Left lung (tissue), 10 donors: Measurements from ENCODE around the gene MDGA2. TPM values are rescaled to one million over a fixed set of nuclear protein-coding genes. Genes with fewer than 3 reads are reported as not detected.
"Not testable (repeated sequence)": the region's sequence is repeated elsewhere in the genome, so short reads cannot be mapped to it uniquely, and the experiment has no call there.

ENCODE experiments used
- ATAC-seq: fragments of 200-7000 bp; cut with Tn5 transposase; one replicate; pipeline ENCODE4 v1.9.1; 2020; ENCODE audit warnings: moderate library complexity
- DNase-seq, 4 donors: peaks; one replicate each; pipeline ENCODE4 v3.0.0-alpha.2; 2013 to 2020
- H3K27ac ChIP-seq, 2 donors: fragments of 200-600 bp; sonication (generic) in 1 of 2; one replicate each; pipeline versions ENCODE4 v1.5.0 to v1.8.0; 2020 to 2021
- H3K27me3 ChIP-seq, 2 donors: fragments of 200-600 bp; sonication (generic) in 1 of 2; one replicate each; pipeline versions ENCODE4 v1.5.0 to v1.8.0; 2020 to 2021
- H3K36me3 ChIP-seq, 2 donors: fragments of 200-600 bp; sonication (generic) in 1 of 2; one replicate each; pipeline versions ENCODE4 v1.5.0 to v1.8.0; 2020 to 2021
- H3K4me1 ChIP-seq, 2 donors: fragments of 200-600 bp; one replicate each; pipeline ENCODE4 v1.8.0; 2021
- H3K4me3 ChIP-seq, 2 donors: fragments of 200-600 bp; sonication (generic) in 1 of 2; one replicate each; pipeline versions ENCODE4 v1.5.0 to v1.8.0; 2020 to 2021; ENCODE audit warnings: mild to moderate bottlenecking in 1 of 2
- H3K9me3 ChIP-seq, 2 donors: fragments of 200-600 bp; sonication (generic) in 1 of 2; one replicate each; pipeline versions ENCODE4 v1.5.0 to v1.8.0; 2020 to 2021
- CTCF ChIP-seq, 2 donors: fragments of 200-600 bp; sonication (generic) in 1 of 2; IDR thresholded peaks; one replicate each; pipeline versions ENCODE4 v1.5.0 to v1.8.0; 2021; ENCODE audit warnings: antibody characterized with exemption in 2 of 2
- intact Hi-C, 2 donors: fragments of 100-400 bp; cut with DNase I; formaldehyde crosslinking; loops; one replicate each; pipeline versions ENCODE4 v1.11.2 to v1.14.2; 2022
- polyA plus RNA-seq, 6 donors: library from polyadenylated mRNA; unstranded; fragments of 120-200 nt; gene quantifications; one replicate each; pipeline ENCODE4 v1.2.1, GENCODE V29; 2013; ENCODE audit not compliant: insufficient read length in 6 of 6
- total RNA-seq, 2 donors: library from RNA; stranded (reverse); fragmentation: NEBNext Ultra II Directional; extraction: Animal tissue kit (Norgen Biotek cat#: 25700); gene quantifications; one replicate each; pipeline ENCODE4 v1.2.1, GENCODE V29; 2021
- donor health status: DM: no; HTN: yes; CAD: no.
- donor health status: DM: no; HTN: no; CAD: no.

Gene MDGA2
- total and polyA plus RNA-seq, 8 donors: 0.14 to 0.62 (median 0.36) TPM; not detected in 1

GRCh38 chr14:46951103-46951502 lies 724.3 kb downstream of the MDGA2 start:
- Histone ChIP-seq H3K4me1 (no peaks in the 10 kb centered on the region), H3K27me3 (no peaks in the 10 kb centered on the region), H3K9me3 (peaks cover 0 to 5% of the 10 kb centered on the region in 2 donors), H3K27ac (no peak overlapping the region), H3K4me3 (no peak overlapping the region), H3K36me3 (no peaks in the 10 kb centered on the region)
- no peak for ATAC-seq
- intact Hi-C loops: no loop called here
- no peak for TF ChIP-seq CTCF (IDR thresholded peaks at IDR 0.05)
- no peak for DNase-seq

DNA sequence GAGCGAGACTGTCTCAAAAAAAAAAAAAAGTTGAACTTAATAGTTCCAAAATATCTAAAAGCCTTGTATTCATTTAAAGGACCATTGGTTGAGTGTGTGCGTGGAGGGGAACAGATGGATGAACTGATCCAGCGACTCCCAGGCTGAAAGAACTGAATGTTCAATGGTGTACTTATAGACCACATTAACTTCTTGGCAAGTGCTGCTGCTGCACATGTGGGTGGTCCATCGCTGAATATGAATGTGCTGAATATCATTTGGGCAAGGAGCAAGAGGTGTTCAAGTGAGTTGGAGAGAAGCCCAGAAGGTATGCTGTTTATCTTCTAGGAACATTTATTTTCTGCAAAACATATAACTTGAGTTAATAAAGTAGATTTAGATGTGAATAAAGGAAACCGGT lies 734.8 kb downstream of the MDGA2 start:
- ATAC-seq (no peak), DNase-seq (peak in 1 of 4 donors; percentile 11)
- no peaks in the 10 kb centered on the region for H3K36me3 ChIP-seq
- H3K9me3 ChIP-seq: peaks cover 0 to 20% of the 10 kb centered on the region in 2 donors
- H3K27ac ChIP-seq: no peak overlapping the region
- no peak overlapping the region for H3K4me3 ChIP-seq
- intact Hi-C loops: no loop called here
- no peaks in the 10 kb centered on the region for H3K27me3 ChIP-seq
- no peaks in the 10 kb centered on the region for H3K4me1 ChIP-seq
- no peak for TF ChIP-seq CTCF (IDR thresholded peaks at IDR 0.05)

GRCh38 chr14:46920542-46920941 lies 754.9 kb downstream of the MDGA2 start:
- no peak for ATAC-seq
- H3K4me1 ChIP-seq: no peaks in the 10 kb centered on the region
- no peak for TF ChIP-seq CTCF (IDR thresholded peaks at IDR 0.05)
- no peak overlapping the region for H3K27ac ChIP-seq
- no peaks in the 10 kb centered on the region for H3K36me3 ChIP-seq
- H3K4me3 ChIP-seq: no peak overlapping the region
- intact Hi-C loops: no loop called here
- H3K27me3 ChIP-seq: no peaks in the 10 kb centered on the region
- no peak for DNase-seq
- no peaks in the 10 kb centered on the region for H3K9me3 ChIP-seq

DNA sequence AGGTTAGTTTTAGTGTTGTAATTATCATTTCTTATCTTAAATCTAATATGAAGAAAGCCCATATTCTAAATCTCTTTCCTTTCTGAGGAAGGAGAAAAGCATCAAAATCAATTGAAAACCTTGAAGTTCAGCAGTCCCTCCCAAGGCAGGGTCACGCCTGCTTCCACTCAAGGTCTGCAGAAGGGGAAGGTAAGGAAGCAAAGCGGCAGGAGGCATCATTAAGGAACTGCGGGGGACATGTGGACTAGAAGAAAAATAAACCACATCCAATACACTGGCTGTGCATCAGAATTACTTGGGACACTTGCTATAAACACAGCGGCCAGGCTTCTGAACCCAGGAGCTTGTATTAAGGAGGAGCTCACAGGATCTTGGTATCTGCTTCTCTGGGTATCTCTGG lies 759.9 kb downstream of the MDGA2 start:
- H3K27me3 ChIP-seq, H3K4me3 ChIP-seq, H3K27ac ChIP-seq, intact Hi-C loops, H3K4me1 ChIP-seq, DNase-seq, H3K36me3 ChIP-seq, ATAC-seq, H3K9me3 ChIP-seq: not testable (repeated sequence)

- DNase-seq (no peak), ATAC-seq (no peak)
- intact Hi-C loops: no loop called here
- H3K4me1 ChIP-seq: no peaks in the 10 kb centered on the region
- no peak overlapping the region for H3K27ac ChIP-seq
- no peaks in the 10 kb centered on the region for H3K27me3 ChIP-seq
- H3K9me3 ChIP-seq: no peaks in the 10 kb centered on the region
- TF ChIP-seq CTCF (IDR thresholded peaks at IDR 0.05): no peak
- no peaks in the 10 kb centered on the region for H3K36me3 ChIP-seq
- H3K4me3 ChIP-seq: no peak overlapping the region
These were observed 772.6 kb downstream of the MDGA2 start for GRCh38 chr14:46902837-46903236.

GRCh38 chr14:46894476-46894875 lies 780.9 kb downstream of the MDGA2 start:
- Histone ChIP-seq H3K4me1 (no peaks in the 10 kb centered on the region), H3K27ac (no peak overlapping the region), H3K4me3 (no peak overlapping the region), H3K27me3 (no peaks in the 10 kb centered on the region), H3K9me3 (no peaks in the 10 kb centered on the region), H3K36me3 (no peaks in the 10 kb centered on the region)
- no peak for TF ChIP-seq CTCF (IDR thresholded peaks at IDR 0.05)
- ATAC-seq: no peak
- DNase-seq: no peak
- intact Hi-C loops: no loop called here
